ENCODE measurements around the gene CAMKK2.

DNA sequence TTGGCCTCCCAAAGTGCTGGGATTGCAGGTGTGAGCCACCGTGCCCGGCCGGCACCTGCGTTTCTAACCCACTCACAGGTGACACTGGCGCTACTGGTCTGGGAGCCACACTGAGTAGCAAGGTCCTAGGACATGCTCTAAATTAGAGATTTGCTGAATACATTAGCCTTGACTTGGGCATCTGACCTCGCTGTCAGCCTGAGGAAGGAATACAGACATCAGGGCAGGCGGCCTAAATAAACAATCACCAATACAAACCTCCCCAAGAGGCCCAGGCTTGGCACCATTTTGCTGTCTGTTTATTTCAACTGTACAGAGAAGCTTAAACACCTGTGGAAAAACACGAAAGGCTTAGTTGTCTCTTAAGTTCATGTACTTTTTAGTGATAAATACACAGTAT, 59.1 kb downstream of the CAMKK2 start:
- TF ChIP-seq POLR2AphosphoS5 (IDR thresholded peaks at IDR 0.05), result no peak
- TF ChIP-seq, protein P1, sequence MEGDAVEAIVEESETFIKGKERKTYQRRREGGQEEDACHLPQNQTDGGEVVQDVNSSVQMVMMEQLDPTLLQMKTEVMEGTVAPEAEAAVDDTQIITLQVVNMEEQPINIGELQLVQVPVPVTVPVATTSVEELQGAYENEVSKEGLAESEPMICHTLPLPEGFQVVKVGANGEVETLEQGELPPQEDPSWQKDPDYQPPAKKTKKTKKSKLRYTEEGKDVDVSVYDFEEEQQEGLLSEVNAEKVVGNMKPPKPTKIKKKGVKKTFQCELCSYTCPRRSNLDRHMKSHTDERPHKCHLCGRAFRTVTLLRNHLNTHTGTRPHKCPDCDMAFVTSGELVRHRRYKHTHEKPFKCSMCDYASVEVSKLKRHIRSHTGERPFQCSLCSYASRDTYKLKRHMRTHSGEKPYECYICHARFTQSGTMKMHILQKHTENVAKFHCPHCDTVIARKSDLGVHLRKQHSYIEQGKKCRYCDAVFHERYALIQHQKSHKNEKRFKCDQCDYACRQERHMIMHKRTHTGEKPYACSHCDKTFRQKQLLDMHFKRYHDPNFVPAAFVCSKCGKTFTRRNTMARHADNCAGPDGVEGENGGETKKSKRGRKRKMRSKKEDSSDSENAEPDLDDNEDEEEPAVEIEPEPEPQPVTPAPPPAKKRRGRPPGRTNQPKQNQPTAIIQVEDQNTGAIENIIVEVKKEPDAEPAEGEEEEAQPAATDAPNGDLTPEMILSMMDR (IDR thresholded peaks at IDR 0.05), result no peak
- no peak for TF ChIP-seq POLR2A (IDR thresholded peaks at IDR 0.05)

Measured in suprapubic skin (tissue), 4 donors.